Smooth muscle cell (in vitro differentiated cells): ENCODE data around the gene NLRC5. TPM values are rescaled to one million over a fixed set of nuclear protein-coding genes. Genes with fewer than 3 reads are reported as not detected.
"Not testable (repeated sequence)": the region's sequence is repeated elsewhere in the genome, so short reads cannot be mapped to it uniquely, and the experiment has no call there.

Experiments used
- DNase-seq: peaks from one replicate; lab custom pipeline; 2025; ENCODE audit not compliant: unreplicated experiment; lab: John Stamatoyannopoulos, UW
- H2AFZ ChIP-seq: fragments of 200-600 bp; sonication (generic); 2 replicates; pipeline ENCODE4 v1.6.0; 2016; ENCODE audit warnings: antibody characterized with exemption, low read depth, mild to moderate bottlenecking
- H3F3A ChIP-seq: fragments of 200-600 bp; sonication (generic); 2 replicates; pipeline ENCODE4 v1.6.0; 2017; ENCODE audit warnings: antibody characterized with exemption, low read depth
- H3K27ac ChIP-seq: fragments of 200-600 bp; sonication (generic); 2 replicates; pipeline ENCODE4 v1.5.1; 2016; ENCODE audit warnings: low read depth, mild to moderate bottlenecking
- H3K27me3 ChIP-seq: fragments of 200-600 bp; sonication (generic); 2 replicates; pipeline ENCODE4 v1.6.1; 2016; ENCODE audit warnings: low read depth, mild to moderate bottlenecking
- H3K36me3 ChIP-seq: fragments of 200-600 bp; sonication (generic); 2 replicates; pipeline ENCODE4 v1.5.1; 2016; ENCODE audit warnings: low read depth
- H3K4me1 ChIP-seq: fragments of 200-600 bp; sonication (generic); 2 replicates; pipeline ENCODE4 v1.5.1; 2016; ENCODE audit warnings: low read depth
- H3K4me2 ChIP-seq: fragments of 200-600 bp; sonication (generic); 2 replicates; pipeline ENCODE4 v1.6.0; 2016; ENCODE audit warnings: mild to moderate bottlenecking
- H3K4me3 ChIP-seq: fragments of 200-600 bp; sonication (generic); 2 replicates; pipeline ENCODE4 v1.5.1; 2016; ENCODE audit warnings: mild to moderate bottlenecking
- H3K79me2 ChIP-seq: fragments of 200-600 bp; sonication (generic); 2 replicates; pipeline ENCODE4 v1.6.0; 2016; ENCODE audit warnings: low read depth, mild to moderate bottlenecking
- H3K9ac ChIP-seq: fragments of 200-600 bp; sonication (generic); 2 replicates; pipeline ENCODE4 v1.6.0; 2016; ENCODE audit warnings: low read depth
- H3K9me3 ChIP-seq: fragments of 200-600 bp; sonication (generic); replicated peaks from 2 replicates; pipeline ENCODE4 v1.5.1; 2016; ENCODE audit warnings: low read depth
- H4K20me1 ChIP-seq: fragments of 200-600 bp; sonication (generic); 2 replicates; pipeline ENCODE4 v1.6.0; 2016; ENCODE audit warnings: low read depth
- WGBS: methylation state at CpG from one replicate; pipeline ENCODE4 v1.1.7; 2016; ENCODE audit warnings: low lambda C conversion rate; 5-methylcytosine and 5-hydroxymethylcytosine counted together
- polyA plus RNA-seq: library from polyadenylated mRNA; unstranded; fragments of >200 nt; fragmentation: Nextera tagmentation; extraction: Ambion mirVana; gene quantifications from 2 replicates; pipeline ENCODE4 v1.2.1, GENCODE V29; 2016
- total RNA-seq: library from RNA; depleted of rRNA; stranded (reverse); fragments of >200 nt; gene quantifications from 2 replicates; pipeline ENCODE4 v1.2.3, GENCODE V29; 2014
- TF ChIP-seq, protein P1 (sequence below): fragments of 200-600 bp; sonication (generic); IDR thresholded peaks from 2 replicates; pipeline ENCODE4 v1.5.1; 2017; ENCODE audit warnings: borderline replicate concordance, mild to moderate bottlenecking, antibody characterized with exemption; ENCODE audit not compliant: insufficient read depth, poor library complexity, severe bottlenecking

The NLRC5 gene
- total and polyA plus RNA-seq, 2 experiments from 2014 or later = 4.2 to 21.4 TPM

DNA sequence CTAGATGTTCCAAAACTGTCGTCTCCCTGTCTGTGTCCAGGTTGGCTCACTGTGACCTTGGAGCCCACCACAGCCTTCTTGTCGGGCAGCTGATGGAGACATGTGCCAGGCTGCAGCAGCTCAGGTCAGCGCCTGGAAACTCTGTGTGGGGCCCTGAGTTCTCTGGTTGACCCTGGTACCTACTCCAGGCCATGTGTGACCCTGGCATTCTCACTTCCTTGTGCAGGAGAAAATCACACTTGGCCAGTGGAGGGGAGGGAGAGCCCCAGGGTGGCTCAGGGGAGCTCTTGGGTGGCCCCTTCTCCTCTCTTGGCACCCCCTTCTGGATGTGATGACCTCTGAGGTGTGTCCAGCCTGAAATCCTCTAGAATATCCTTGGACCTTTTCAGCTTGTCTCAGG lies 78.0 kb downstream of the NLRC5 start:
- no peaks in the 10 kb centered on the region for H3K4me1 ChIP-seq
- no peak overlapping the region for H3K4me3 ChIP-seq
- TF ChIP-seq, protein P1, sequence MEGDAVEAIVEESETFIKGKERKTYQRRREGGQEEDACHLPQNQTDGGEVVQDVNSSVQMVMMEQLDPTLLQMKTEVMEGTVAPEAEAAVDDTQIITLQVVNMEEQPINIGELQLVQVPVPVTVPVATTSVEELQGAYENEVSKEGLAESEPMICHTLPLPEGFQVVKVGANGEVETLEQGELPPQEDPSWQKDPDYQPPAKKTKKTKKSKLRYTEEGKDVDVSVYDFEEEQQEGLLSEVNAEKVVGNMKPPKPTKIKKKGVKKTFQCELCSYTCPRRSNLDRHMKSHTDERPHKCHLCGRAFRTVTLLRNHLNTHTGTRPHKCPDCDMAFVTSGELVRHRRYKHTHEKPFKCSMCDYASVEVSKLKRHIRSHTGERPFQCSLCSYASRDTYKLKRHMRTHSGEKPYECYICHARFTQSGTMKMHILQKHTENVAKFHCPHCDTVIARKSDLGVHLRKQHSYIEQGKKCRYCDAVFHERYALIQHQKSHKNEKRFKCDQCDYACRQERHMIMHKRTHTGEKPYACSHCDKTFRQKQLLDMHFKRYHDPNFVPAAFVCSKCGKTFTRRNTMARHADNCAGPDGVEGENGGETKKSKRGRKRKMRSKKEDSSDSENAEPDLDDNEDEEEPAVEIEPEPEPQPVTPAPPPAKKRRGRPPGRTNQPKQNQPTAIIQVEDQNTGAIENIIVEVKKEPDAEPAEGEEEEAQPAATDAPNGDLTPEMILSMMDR = no peak
- no peaks in the 10 kb centered on the region for H3F3A ChIP-seq
- H3K79me2 ChIP-seq = no peaks in the 10 kb centered on the region
- H3K27ac ChIP-seq = no peak overlapping the region
- 93% methylated on average over 3 of the region's 3 CpGs for WGBS
- H4K20me1 ChIP-seq = no peaks in the 10 kb centered on the region
- H3K9me3 ChIP-seq = no peaks in the 10 kb centered on the region
- no peaks in the 10 kb centered on the region for H3K36me3 ChIP-seq
- H3K9ac ChIP-seq = no peak overlapping the region
- H2AFZ ChIP-seq = no peak overlapping the region
- no peak overlapping the region for H3K4me2 ChIP-seq
- DNase-seq = no peak
- H3K27me3 ChIP-seq = no peaks in the 10 kb centered on the region

DNA sequence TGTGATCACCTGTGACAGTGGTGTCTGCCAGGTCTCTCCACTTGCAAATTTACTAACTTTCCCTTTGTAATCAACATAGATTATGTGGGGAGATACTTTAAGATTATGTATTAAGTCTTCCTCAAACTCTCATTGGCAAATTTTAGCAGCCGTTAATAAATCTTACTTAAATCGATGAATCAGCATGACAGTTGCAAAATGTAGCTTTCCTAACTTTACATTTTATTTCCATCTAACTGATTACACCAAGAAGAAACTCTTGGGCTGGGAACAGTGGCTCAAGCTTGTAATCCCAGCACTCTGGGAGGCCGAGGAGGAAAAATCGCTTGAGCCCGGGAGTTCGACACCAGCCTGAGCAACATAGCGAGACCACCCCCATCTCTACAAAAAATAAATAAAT lies 79.7 kb downstream of the NLRC5 start:
- Histone ChIP-seq H3K79me2 (no peaks in the 10 kb centered on the region), H3F3A (no peaks in the 10 kb centered on the region), H4K20me1 (no peaks in the 10 kb centered on the region), H3K4me1 (no peaks in the 10 kb centered on the region), H3K4me2 (no peak overlapping the region), H3K4me3 (no peak overlapping the region), H3K9ac (no peak overlapping the region), H3K36me3 (no peaks in the 10 kb centered on the region), H3K9me3 (no peaks in the 10 kb centered on the region), H2AFZ (no peak overlapping the region), H3K27me3 (no peaks in the 10 kb centered on the region), H3K27ac (no peak overlapping the region)
- TF ChIP-seq, protein P1 = no peak
- 83% methylated on average over 7 of the region's 7 CpGs for WGBS
- no peak for DNase-seq

DNA sequence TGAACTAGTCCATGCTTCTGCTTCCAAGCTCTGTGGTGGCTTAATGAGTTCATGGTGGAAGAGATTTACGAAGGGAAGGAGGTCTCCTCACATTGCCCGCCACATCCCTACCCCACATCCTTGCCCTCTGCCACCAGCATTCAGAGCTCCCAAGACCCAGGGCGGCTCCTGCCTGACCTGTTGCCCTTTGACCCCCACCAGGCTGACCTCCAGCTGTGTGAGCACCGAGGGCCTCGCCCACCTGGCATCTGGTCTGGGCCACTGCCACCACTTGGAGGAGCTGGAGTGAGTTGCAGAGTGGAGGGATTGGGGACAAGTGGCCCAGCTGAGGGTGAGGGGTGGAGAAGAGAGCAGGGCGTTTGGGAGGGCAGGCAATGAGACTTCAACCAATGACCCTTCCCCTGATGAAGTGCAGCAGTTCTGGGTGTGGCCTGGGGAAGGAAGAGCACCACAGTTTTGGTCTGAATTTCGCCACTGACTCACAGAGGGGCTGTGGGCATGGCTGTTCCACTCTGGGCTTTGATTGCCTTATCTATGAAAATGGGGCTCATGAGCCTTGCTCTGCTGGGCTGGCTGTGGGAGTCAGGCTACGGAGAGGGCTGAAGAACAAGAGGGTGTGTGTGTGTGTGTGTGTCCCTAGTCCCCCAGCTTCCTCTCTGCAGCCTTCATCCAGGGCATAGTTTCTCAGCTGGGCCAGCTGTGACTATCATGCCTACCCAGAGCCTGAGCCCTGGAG lies 80.4 kb downstream of the NLRC5 start:
- TF ChIP-seq, protein P1 = no peak
- WGBS = 83% methylated on average over 8 of the region's 8 CpGs

DNA sequence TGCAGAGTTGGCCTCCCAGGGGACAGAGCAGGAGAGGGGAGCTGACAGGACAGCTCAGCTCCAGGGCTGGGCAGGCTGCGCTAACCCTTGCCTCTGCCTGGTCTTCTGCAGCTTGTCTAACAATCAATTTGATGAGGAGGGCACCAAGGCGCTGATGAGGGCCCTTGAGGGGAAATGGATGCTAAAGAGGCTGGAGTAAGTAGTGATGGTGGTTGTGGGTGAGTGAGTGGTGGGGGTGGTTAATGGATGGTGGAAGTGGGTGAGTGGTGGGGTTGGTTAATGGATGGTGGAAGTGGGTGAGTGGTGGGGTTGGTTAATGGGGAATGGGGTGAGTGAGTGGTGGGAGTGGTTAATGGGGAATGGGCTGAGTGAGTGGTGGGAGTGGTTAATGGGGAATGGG lies 81.1 kb downstream of the NLRC5 start:
- TF ChIP-seq, protein P1 = no peak
- Histone ChIP-seq H2AFZ (no peak overlapping the region), H4K20me1 (no peaks in the 10 kb centered on the region), H3K79me2 (no peaks in the 10 kb centered on the region), H3K9me3 (no peaks in the 10 kb centered on the region), H3K9ac (no peak overlapping the region), H3K4me3 (no peak overlapping the region), H3K27me3 (no peaks in the 10 kb centered on the region), H3K4me1 (no peaks in the 10 kb centered on the region), H3F3A (no peaks in the 10 kb centered on the region), H3K4me2 (no peak overlapping the region), H3K27ac (no peak overlapping the region), H3K36me3 (no peaks in the 10 kb centered on the region)
- DNase-seq = no peak
- 95% methylated on average over 2 of the region's 2 CpGs for WGBS

More for the DNA sequence above, 80.4 kb downstream of the NLRC5 start:
- H3K9ac ChIP-seq = no peak overlapping the region
- H2AFZ ChIP-seq = no peak overlapping the region
- H3K4me1 ChIP-seq = no peaks in the 10 kb centered on the region
- H3K27ac ChIP-seq = no peak overlapping the region
- no peaks in the 10 kb centered on the region for H3K9me3 ChIP-seq
- H3K4me2 ChIP-seq = no peak overlapping the region
- H3K27me3 ChIP-seq = no peaks in the 10 kb centered on the region
- DNase-seq = no peak
- no peaks in the 10 kb centered on the region for H4K20me1 ChIP-seq
- H3K79me2 ChIP-seq = no peaks in the 10 kb centered on the region
- no peak overlapping the region for H3K4me3 ChIP-seq
- H3K36me3 ChIP-seq = no peaks in the 10 kb centered on the region
- H3F3A ChIP-seq = no peaks in the 10 kb centered on the region

DNA sequence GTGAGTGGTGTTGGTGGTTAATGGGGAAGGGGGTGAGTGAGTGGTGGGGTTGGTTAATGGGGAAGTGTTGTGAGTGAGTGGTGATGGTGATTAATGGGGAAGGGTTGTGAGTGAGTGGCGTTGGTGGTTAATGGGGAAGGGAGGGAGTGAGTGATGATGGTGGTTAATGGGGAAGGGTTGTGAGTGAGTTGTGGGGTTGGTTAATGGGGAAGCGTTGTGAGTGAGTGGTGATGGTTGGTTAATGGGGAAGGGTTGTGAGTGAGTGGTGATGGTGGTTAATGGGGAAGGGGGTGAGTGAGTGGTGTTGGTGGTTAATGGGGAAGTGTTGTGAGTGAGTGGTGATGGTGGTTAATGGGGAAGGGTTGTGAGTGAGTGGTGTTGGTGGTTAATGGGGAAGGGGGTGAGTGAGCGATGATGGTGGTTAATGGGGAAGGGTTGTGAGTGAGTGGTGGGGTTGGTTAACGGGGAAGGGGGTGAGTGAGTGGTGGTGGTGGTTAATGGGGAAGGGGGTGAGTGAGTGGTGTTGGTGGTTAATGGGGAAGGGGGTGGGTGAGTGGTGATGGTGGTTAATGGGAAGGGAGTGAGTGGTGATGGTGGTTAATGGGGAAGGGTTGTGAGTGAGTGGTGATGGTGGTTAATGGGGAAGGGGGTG lies 81.8 kb downstream of the NLRC5 start:
- H4K20me1 ChIP-seq, H3K36me3 ChIP-seq, H3K9ac ChIP-seq, H3F3A ChIP-seq, H3K27ac ChIP-seq, DNase-seq, H3K9me3 ChIP-seq, H2AFZ ChIP-seq, H3K4me3 ChIP-seq, H3K4me1 ChIP-seq, H3K4me2 ChIP-seq, H3K79me2 ChIP-seq, H3K27me3 ChIP-seq: not testable (repeated sequence)
- 100% methylated on average over 2 of the region's 4 CpGs for WGBS
